Right ventricle myocardium superior (tissue), 1 donor: Measurements from ENCODE around the gene CACNA1A. TPM values are rescaled to one million over a fixed set of nuclear protein-coding genes. Genes with fewer than 3 reads are reported as not detected.
"Not testable (repeated sequence)": the region's sequence is repeated elsewhere in the genome, so short reads cannot be mapped to it uniquely, and the experiment has no call there.

ENCODE experiments used
- ATAC-seq: fragments of 200-7000 bp; cut with Tn5 transposase; one replicate; pipeline ENCODE4 v1.9.1; 2020; ENCODE audit warnings: mild to moderate bottlenecking; ENCODE audit not compliant: poor library complexity
- DNase-seq: peaks from one replicate; pipeline ENCODE4 v3.0.0-alpha.2; 2020
- intact Hi-C: fragments of 100-400 bp; cut with DNase I; formaldehyde crosslinking; loops from one replicate; pipeline ENCODE4 v1.11.2; 2022
- total RNA-seq: library from RNA; stranded (reverse); fragmentation: NEBNext Ultra II Directional; extraction: Animal tissue kit (Norgen Biotek cat#: 25700); gene quantifications from one replicate; pipeline ENCODE4 v1.2.1, GENCODE V29; 2021
- donor health status: DM: no; HTN: yes; CAD: no; lungs with severe emphysema.

CACNA1A gene
- total RNA-seq, 1 donor from 2014 or later = 1.00 TPM

- no peak for DNase-seq
- intact Hi-C loops = loop anchor here (10.0 kb wide), 2 partner anchors 154 to 454 kb away; no protein-coding TSS in a partner anchor
- no peak for ATAC-seq
Measured at GRCh38 chr19:13270514-13271105, 235.7 kb downstream of the CACNA1A start.

DNA sequence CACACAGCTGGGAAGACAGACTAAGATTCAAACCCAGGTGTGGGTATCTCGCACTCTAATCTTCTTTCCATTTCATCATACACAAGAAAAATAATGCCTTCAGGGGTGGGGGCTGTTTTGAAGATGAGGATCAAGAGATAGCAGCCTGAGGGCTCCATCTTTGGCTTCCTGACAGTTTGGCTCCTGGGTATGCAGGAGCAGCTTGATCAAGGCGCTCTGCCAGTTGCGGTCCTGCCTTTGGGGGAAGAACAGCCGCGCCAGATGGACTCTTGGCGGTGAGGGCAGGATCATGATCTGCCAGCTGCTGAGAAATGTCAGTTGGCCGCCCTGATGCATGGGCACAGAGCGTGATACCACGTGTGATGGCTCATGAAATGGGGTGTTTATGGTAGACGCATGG lies 236.9 kb downstream of the CACNA1A start:
- intact Hi-C loops = no loop called here
- no peak for ATAC-seq
- no peak for DNase-seq

GRCh38 chr19:13267889-13268288 lies 238.4 kb downstream of the CACNA1A start:
- ATAC-seq (no peak), DNase-seq (no peak)
- intact Hi-C loops = no loop called here

GRCh38 chr19:13267131-13267530 lies 239.1 kb downstream of the CACNA1A start:
- DNase-seq (no peak), ATAC-seq (no peak)
- intact Hi-C loops = no loop called here

GRCh38 chr19:13262450-13262849 lies 243.8 kb downstream of the CACNA1A start:
- DNase-seq = no peak
- intact Hi-C loops = loop anchor here (5.0 kb wide), 1 partner anchor 285 kb away; no protein-coding TSS in a partner anchor
- ATAC-seq = peak; percentile 55

DNA sequence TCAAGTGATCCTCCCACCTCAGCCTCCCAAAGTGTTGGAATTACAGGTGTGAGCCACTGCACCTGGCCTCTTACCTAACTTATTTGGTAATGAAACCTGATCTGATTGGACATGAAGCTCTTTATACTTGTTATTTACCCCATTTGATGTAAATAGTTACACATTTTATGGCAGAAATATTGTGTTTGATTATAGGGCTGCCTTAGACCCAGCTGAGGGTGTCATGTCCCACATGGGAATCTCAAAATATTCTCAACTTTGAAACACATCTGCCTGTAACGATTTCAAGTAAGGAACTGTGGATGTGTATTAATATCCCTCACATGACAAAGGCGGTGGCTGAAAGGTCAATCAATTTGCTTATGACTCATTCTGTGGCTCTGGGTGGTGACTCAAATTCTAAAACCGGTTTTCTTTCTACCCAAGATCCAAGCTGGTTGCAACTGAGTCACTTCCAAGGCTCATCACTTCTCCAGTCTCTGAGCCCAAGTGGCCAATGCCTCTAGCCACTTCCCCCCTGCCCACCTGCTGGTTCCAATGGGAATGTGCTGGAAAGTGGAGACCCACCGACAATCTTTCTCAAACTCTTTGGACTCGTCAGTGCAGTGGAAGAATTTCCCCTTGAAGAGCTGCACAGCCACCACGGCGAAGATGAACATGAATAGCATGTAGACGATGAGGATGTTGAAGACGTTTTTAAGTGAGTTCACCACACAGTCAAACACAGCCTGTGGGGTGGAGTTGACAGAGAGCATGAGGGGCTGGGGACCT lies 245.2 kb downstream of the CACNA1A start:
- no peak for ATAC-seq
- no peak for DNase-seq
- intact Hi-C loops = loop anchor here (5.0 kb wide), 1 partner anchor 284 kb away; no protein-coding TSS in a partner anchor

DNA sequence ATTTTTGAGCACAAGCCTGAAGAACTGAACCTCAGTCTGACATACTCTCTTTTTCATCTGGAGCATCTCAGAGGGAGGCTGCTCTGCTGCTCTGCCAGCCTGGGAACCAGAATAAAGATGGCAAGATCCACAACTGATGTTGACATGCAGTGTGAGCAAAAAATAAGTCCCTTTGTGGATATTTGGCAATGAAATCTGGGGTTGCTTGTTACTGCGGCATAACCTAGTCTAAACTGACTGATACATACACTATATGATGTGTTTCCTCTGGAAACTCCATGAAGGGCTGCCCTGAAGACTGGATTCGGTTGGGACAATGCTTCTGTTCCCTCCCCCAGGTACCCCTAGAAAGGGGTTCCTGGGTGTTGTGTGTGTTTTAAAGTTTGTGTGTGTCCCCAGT lies 249.4 kb downstream of the CACNA1A start:
- intact Hi-C loops = no loop called here
- ATAC-seq = no peak
- no peak for DNase-seq

GRCh38 chr19:13256398-13256797 lies 249.9 kb downstream of the CACNA1A start:
- intact Hi-C loops, DNase-seq, ATAC-seq: not testable (repeated sequence)

GRCh38 chr19:13255719-13256059 lies 250.6 kb downstream of the CACNA1A start:
- no peak for ATAC-seq

DNA sequence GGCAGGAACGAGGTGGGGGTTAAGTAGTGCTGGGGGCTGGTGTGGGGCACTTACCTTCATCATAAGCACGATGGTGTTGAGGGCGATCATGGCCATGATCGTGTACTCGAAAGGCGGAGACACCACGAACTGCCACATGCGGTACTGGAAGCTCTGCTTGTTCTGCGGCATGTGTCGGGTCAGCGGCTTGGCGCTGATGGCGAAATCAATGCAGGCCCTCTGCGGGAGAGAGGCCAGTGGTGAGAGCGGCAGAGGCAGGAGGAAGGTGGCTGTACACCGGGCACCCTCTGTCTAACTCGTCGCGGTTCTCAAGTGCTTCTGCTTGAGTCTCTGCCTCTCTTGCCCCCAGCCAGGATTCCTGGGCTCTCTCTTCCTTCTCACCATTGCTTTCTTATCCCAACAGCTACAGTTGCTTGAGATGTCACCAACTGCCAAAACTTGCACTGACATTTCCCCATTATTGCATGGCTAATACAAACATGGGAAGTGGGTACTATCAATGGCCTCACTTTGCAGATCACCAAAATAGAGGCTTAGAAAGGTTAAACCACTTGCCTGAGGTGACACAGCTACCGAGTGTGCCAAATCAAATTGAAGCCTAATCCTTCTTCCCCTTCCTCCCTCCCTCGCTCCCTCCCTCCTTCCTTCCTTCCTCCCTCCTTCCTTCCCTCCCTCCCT lies 251.1 kb downstream of the CACNA1A start:
- ATAC-seq = no peak
- DNase-seq = no peak
- intact Hi-C loops = no loop called here

More at GRCh38 chr19:13255719-13256059, 250.6 kb downstream of the CACNA1A start:
- intact Hi-C loops = no loop called here
- DNase-seq = no peak

DNA sequence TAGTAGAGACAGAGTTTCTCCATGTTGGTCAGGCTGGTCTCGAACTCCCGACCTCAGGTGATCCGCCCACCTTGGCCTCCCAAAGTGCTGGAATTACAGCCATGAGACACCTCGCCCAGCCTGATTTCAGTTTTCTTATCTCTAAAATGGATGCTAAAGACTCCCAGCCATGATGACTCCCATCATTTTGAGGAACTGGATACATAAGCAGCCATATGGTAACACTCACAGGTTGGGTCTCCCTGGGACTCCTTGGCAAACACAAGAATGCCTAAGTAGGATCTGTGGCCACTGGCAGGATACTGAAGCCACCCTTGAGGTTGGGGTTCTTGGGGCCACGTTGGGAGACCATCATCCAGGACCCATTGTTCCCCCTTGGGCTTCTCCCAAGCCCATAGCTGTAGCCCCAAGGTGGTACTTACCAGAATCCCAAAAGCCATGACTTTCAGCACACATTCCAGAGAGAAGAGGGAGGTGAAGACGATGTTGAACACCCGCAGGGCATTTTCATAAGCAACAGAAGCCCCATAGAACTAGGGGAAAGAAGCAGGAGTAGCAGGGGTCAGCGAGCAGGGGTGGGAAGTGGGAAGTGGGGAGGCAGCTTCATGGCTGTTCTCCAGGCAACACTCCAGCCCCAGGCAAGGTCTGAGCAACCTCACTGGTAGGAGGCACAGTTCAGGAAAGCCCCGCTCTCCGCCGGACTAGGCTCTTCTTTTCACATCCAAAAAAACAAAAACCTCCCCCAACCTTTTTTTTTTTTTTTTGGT lies 253.5 kb downstream of the CACNA1A start:
- intact Hi-C loops = no loop called here
- ATAC-seq (no peak), DNase-seq (no peak)

DNA sequence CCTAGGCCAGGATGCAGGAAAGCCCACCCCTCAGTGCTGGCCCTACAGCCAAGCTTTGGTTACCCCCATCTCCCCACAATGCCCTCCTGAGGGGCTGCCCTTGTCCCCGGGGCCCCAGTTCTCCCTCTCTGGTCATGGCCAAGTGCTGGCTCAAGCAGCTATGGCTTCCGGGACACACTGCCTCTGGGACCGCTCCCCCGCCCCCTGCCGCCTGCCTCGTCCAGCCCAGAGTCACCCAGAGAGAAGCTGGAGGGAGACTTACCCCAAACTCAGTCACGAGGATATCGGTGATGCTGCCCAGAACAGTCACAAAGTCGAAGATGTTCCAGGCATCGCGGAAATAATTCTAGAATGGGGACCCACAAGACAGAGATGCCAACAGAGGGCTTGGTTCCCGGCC lies 261.4 kb downstream of the CACNA1A start:
- intact Hi-C loops = no loop called here
- ATAC-seq (no peak), DNase-seq (no peak)

- intact Hi-C loops = no loop called here
- DNase-seq (no peak), ATAC-seq (no peak)
Measured at GRCh38 chr19:13241231-13242104, 264.8 kb downstream of the CACNA1A start.

GRCh38 chr19:13240312-13241022 lies 265.8 kb downstream of the CACNA1A start:
- intact Hi-C loops = no loop called here
- ATAC-seq (no peak), DNase-seq (no peak)

DNA sequence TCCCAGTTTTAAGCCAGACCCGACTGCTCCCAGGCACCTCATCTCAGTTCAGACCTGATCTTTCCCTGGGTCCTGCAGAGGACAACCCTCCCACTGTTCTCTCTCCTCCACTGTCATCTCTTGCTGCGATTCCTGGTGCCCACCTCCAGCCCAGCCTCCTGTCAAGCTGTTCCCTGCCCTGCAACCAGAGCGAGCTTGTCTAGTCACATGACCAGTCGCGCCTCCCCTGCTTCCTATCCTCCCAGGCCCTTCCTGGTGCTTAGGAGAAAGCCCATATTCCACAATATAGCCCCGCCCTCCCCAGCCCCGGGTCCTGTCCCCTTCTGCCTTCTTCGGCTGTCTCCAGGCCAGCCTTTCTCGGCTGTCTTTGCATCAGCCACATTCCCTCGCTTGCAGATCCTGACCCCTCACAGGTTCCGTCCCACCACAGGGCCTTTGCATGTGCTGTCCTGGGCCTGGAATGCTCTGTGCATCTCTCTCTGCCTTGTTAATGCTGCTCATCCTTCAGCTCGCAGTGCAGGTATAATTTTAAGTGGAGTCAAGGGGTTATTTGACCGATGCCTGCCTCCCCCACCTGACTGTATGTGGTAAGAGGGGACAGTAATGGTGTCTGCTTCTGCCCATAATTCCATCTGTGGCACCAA lies 267.3 kb downstream of the CACNA1A start:
- DNase-seq = no peak
- ATAC-seq = no peak
- intact Hi-C loops = no loop called here

- DNase-seq (peak; percentile 47), ATAC-seq (no peak)
- intact Hi-C loops = no loop called here
Measured at GRCh38 chr19:13234518-13234917, 271.8 kb downstream of the CACNA1A start.

GRCh38 chr19:13231663-13232062 lies 274.6 kb downstream of the CACNA1A start:
- no peak for ATAC-seq
- no peak for DNase-seq
- intact Hi-C loops = no loop called here
